HEK293 (cell line): ENCODE results near the gene CNIH3.
A peak's percentile ranks its signal among the peaks of the same experiment; 100 is the strongest.

Experiments used
- HOXA7 ChIP-seq: sonication (generic); formaldehyde crosslinking; IDR thresholded peaks from 2 replicates; pipeline ENCODE4 v1.8.1; 2022; ENCODE audit warnings: missing genetic modification reagents, borderline replicate concordance
- KLF1 ChIP-seq: fragments of 450-650 bp; formaldehyde crosslinking; IDR thresholded peaks from 2 replicates; pipeline ENCODE4 v1.5.1; 2016; ENCODE audit warnings: missing biosample characterization, missing genetic modification characterization
- KLF16 ChIP-seq: fragments of 450-650 bp; formaldehyde crosslinking; IDR thresholded peaks from 2 replicates; pipeline ENCODE4 v1.5.1; 2017; ENCODE audit warnings: missing biosample characterization, missing genetic modification characterization
- ZFHX2 ChIP-seq: fragments of 450-650 bp; formaldehyde crosslinking; conservative IDR thresholded peaks from 2 replicates; pipeline ENCODE4 v1.5.1; 2016; ENCODE audit warnings: missing biosample characterization, missing genetic modification characterization
- ZNF121 ChIP-seq: fragments of 450-650 bp; formaldehyde crosslinking; IDR thresholded peaks from 2 replicates; pipeline ENCODE4 v1.5.1; 2016; ENCODE audit warnings: missing biosample characterization, missing genetic modification characterization
- ZNF132 ChIP-seq: fragments of 450-650 bp; formaldehyde crosslinking; IDR thresholded peaks from 2 replicates; pipeline ENCODE4 v1.5.1; 2017; ENCODE audit warnings: missing biosample characterization, missing genetic modification characterization, borderline replicate concordance
- ZNF133 ChIP-seq: fragments of 450-650 bp; formaldehyde crosslinking; IDR thresholded peaks from 2 replicates; pipeline ENCODE4 v1.5.1; 2016; ENCODE audit warnings: missing biosample characterization, missing genetic modification characterization
- ZNF223 ChIP-seq: fragments of 450-650 bp; formaldehyde crosslinking; IDR thresholded peaks from 2 replicates; pipeline ENCODE4 v1.5.1; 2016; ENCODE audit warnings: missing biosample characterization, missing genetic modification characterization
- ZNF311 ChIP-seq: fragments of 450-650 bp; formaldehyde crosslinking; IDR thresholded peaks from 2 replicates; pipeline ENCODE4 v1.5.1; 2017; ENCODE audit warnings: missing biosample characterization, missing genetic modification characterization, borderline replicate concordance
- ZNF510 ChIP-seq: fragments of 450-650 bp; formaldehyde crosslinking; IDR thresholded peaks from 2 replicates; pipeline ENCODE4 v1.5.1; 2018; ENCODE audit warnings: mild to moderate bottlenecking, missing genetic modification characterization, missing biosample characterization; ENCODE audit not compliant: insufficient replicate concordance
- ZNF529 ChIP-seq: fragments of 450-650 bp; formaldehyde crosslinking; IDR thresholded peaks from 2 replicates; pipeline ENCODE4 v1.5.1; 2017; ENCODE audit warnings: missing genetic modification characterization, missing biosample characterization; ENCODE audit not compliant: insufficient replicate concordance
- ZNF555 ChIP-seq: fragments of 450-650 bp; formaldehyde crosslinking; conservative IDR thresholded peaks from 2 replicates; pipeline ENCODE4 v1.5.1; 2017; ENCODE audit warnings: missing biosample characterization, mild to moderate bottlenecking, missing genetic modification characterization, inconsistent platforms
- ZNF626 ChIP-seq: fragments of 450-650 bp; sonication (Bioruptor Pico); formaldehyde crosslinking; IDR thresholded peaks from 2 replicates; pipeline ENCODE4 v1.5.1; 2018; ENCODE audit warnings: missing biosample characterization, missing genetic modification characterization, inconsistent platforms
- ZNF701 ChIP-seq: fragments of 450-650 bp; formaldehyde crosslinking; IDR thresholded peaks from 2 replicates; pipeline ENCODE4 v1.5.1; 2016; ENCODE audit warnings: missing biosample characterization, missing genetic modification characterization
- ZNF792 ChIP-seq: fragments of 450-650 bp; formaldehyde crosslinking; IDR thresholded peaks from 2 replicates; pipeline ENCODE4 v1.5.1; 2016; ENCODE audit warnings: missing biosample characterization, missing genetic modification characterization
- TF ChIP-seq, protein P1 (sequence below): fragments of 450-650 bp; formaldehyde crosslinking; IDR thresholded peaks from 2 replicates; pipeline ENCODE4 v1.5.1; 2016; ENCODE audit warnings: missing biosample characterization, missing genetic modification characterization
- TF ChIP-seq, protein P2 (sequence below): fragments of 450-650 bp; formaldehyde crosslinking; IDR thresholded peaks from 2 replicates; pipeline ENCODE4 v1.5.1; 2016; ENCODE audit warnings: missing biosample characterization, missing genetic modification characterization
- TF ChIP-seq, protein P3 (sequence below): fragments of 450-650 bp; formaldehyde crosslinking; IDR thresholded peaks from 2 replicates; pipeline ENCODE4 v1.5.1; 2017; ENCODE audit warnings: missing biosample characterization, mild to moderate bottlenecking, missing genetic modification characterization, moderate library complexity
- TF ChIP-seq, protein P4 (sequence below): fragments of 450-650 bp; formaldehyde crosslinking; IDR thresholded peaks from 2 replicates; pipeline ENCODE4 v1.5.1; 2016; ENCODE audit warnings: missing biosample characterization, missing genetic modification characterization, low read depth
- TF ChIP-seq, protein P5 (sequence below): fragments of 450-650 bp; formaldehyde crosslinking; IDR thresholded peaks from 2 replicates; pipeline ENCODE4 v1.5.1; 2017; ENCODE audit warnings: missing biosample characterization, missing genetic modification characterization
- TF ChIP-seq, protein P6 (sequence below): fragments of 450-650 bp; formaldehyde crosslinking; IDR thresholded peaks from 2 replicates; pipeline ENCODE4 v1.5.1; 2016; ENCODE audit warnings: missing biosample characterization, missing genetic modification characterization
- TF ChIP-seq, protein P7 (sequence below): fragments of 450-650 bp; formaldehyde crosslinking; IDR thresholded peaks from 2 replicates; pipeline ENCODE4 v1.5.1; 2017; ENCODE audit warnings: missing biosample characterization, missing genetic modification characterization
- TF ChIP-seq, protein P8 (sequence below): fragments of 450-650 bp; formaldehyde crosslinking; IDR thresholded peaks from 2 replicates; pipeline ENCODE4 v1.5.1; 2017; ENCODE audit warnings: missing biosample characterization, missing genetic modification characterization

The CNIH3 gene

DNA sequence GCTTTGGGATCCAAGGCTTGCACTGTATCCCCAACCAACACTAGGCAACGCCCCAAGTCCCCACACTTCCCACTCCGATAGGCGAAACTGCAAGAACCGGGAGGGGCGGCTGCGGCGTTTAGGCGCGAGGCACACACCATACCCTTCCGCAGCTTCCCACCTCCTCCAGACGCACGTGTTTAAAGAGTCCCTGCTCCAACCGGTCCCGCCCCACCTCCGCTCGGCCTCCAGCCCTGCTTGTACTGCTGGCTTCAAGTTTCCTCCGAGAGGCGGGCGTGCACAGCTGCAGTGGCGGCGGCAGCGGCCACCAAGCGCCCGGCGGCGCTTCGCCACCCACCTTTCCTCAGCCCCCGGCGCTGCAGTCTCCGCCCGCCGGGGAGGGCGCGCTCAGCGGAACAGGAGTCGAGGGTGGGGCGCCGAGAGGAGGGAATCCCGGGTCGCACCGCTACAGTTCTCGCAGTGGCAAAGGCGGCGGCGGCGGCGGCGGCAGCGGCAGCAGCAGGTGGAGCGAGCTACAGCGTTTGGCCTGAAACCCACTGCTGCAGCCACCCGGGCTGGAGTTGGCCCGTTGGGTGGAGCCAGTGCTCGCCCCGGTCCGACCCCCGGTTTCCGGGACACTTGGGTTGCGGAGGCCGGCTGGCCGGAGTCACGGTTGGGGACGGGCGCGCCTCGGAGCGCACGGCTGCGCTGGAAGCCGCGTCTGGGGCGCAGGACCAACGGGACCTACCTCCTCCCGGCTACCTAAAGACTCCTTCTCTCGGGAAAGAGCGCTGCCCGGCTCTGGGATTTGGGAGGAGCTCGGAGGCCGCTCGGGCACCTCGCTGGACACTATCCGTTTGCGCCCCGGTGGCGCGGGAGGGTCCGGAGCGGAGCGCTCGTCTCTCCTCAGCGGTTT is at the start of gene CNIH3 (continued):
- TF ChIP-seq, protein P1, sequence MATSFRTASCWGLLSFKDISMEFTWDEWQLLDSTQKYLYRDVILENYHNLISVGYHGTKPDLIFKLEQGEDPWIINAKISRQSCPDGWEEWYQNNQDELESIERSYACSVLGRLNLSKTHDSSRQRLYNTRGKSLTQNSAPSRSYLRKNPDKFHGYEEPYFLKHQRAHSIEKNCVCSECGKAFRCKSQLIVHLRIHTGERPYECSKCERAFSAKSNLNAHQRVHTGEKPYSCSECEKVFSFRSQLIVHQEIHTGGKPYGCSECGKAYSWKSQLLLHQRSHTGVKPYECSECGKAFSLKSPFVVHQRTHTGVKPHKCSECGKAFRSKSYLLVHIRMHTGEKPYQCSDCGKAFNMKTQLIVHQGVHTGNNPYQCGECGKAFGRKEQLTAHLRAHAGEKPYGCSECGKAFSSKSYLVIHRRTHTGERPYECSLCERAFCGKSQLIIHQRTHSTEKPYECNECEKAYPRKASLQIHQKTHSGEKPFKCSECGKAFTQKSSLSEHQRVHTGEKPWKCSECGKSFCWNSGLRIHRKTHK = no peak
- TF ChIP-seq KLF16 (tag by site-specific recombination) (peak; percentile 99), ZNF132 (tag by site-specific recombination) (no peak), ZNF701 (no peak), KLF1 (tag by site-specific recombination) (peak; percentile 98), ZNF121 (peak; percentile 53), ZNF510 (no peak), ZNF133 (tag by site-specific recombination) (peak; percentile 42; the same call in 1 of the 2 replicates), HOXA7 (no peak), ZNF792 (tag by site-specific recombination) (0 out of 2 replicates have a peak, but pooled peaks have one; percentile 44), ZNF311 (tag by site-specific recombination) (no peak), ZFHX2 (tag by site-specific recombination) (peak; percentile 98), ZNF626 (tag by site-specific recombination) (no peak; the same call in 1 of the 2 replicates), ZNF223 (tag by site-specific recombination) (no peak; the same call in 1 of the 2 replicates), ZNF555 (no peak), ZNF529 (tag by site-specific recombination) (no peak)
- TF ChIP-seq, protein P2, sequence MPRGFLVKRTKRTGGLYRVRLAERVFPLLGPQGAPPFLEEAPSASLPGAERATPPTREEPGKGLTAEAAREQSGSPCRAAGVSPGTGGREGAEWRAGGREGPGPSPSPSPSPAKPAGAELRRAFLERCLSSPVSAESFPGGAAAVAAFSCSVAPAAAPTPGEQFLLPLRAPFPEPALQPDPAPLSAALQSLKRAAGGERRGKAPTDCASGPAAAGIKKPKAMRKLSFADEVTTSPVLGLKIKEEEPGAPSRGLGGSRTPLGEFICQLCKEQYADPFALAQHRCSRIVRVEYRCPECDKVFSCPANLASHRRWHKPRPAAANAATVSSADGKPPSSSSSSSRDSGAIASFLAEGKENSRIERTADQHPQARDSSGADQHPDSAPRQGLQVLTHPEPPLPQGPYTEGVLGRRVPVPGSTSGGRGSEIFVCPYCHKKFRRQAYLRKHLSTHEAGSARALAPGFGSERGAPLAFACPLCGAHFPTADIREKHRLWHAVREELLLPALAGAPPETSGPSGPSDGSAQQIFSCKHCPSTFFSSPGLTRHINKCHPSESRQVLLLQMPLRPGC (tag by site-specific recombination) = peak; percentile 15; the same call in 1 of the 2 replicates
- TF ChIP-seq, protein P3, sequence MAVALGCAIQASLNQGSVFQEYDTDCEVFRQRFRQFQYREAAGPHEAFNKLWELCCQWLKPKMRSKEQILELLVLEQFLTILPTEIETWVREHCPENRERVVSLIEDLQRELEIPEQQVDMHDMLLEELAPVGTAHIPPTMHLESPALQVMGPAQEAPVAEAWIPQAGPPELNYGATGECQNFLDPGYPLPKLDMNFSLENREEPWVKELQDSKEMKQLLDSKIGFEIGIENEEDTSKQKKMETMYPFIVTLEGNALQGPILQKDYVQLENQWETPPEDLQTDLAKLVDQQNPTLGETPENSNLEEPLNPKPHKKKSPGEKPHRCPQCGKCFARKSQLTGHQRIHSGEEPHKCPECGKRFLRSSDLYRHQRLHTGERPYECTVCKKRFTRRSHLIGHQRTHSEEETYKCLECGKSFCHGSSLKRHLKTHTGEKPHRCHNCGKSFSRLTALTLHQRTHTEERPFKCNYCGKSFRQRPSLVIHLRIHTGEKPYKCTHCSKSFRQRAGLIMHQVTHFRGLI (tag by site-specific recombination) = peak; percentile 89
- TF ChIP-seq, protein P4, sequence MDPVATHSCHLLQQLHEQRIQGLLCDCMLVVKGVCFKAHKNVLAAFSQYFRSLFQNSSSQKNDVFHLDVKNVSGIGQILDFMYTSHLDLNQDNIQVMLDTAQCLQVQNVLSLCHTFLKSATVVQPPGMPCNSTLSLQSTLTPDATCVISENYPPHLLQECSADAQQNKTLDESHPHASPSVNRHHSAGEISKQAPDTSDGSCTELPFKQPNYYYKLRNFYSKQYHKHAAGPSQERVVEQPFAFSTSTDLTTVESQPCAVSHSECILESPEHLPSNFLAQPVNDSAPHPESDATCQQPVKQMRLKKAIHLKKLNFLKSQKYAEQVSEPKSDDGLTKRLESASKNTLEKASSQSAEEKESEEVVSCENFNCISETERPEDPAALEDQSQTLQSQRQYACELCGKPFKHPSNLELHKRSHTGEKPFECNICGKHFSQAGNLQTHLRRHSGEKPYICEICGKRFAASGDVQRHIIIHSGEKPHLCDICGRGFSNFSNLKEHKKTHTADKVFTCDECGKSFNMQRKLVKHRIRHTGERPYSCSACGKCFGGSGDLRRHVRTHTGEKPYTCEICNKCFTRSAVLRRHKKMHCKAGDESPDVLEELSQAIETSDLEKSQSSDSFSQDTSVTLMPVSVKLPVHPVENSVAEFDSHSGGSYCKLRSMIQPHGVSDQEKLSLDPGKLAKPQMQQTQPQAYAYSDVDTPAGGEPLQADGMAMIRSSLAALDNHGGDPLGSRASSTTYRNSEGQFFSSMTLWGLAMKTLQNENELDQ (tag by site-specific recombination) = no peak
- TF ChIP-seq, protein P5, sequence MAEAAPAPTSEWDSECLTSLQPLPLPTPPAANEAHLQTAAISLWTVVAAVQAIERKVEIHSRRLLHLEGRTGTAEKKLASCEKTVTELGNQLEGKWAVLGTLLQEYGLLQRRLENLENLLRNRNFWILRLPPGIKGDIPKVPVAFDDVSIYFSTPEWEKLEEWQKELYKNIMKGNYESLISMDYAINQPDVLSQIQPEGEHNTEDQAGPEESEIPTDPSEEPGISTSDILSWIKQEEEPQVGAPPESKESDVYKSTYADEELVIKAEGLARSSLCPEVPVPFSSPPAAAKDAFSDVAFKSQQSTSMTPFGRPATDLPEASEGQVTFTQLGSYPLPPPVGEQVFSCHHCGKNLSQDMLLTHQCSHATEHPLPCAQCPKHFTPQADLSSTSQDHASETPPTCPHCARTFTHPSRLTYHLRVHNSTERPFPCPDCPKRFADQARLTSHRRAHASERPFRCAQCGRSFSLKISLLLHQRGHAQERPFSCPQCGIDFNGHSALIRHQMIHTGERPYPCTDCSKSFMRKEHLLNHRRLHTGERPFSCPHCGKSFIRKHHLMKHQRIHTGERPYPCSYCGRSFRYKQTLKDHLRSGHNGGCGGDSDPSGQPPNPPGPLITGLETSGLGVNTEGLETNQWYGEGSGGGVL (tag by site-specific recombination) = peak; percentile 94
- TF ChIP-seq, protein P6, sequence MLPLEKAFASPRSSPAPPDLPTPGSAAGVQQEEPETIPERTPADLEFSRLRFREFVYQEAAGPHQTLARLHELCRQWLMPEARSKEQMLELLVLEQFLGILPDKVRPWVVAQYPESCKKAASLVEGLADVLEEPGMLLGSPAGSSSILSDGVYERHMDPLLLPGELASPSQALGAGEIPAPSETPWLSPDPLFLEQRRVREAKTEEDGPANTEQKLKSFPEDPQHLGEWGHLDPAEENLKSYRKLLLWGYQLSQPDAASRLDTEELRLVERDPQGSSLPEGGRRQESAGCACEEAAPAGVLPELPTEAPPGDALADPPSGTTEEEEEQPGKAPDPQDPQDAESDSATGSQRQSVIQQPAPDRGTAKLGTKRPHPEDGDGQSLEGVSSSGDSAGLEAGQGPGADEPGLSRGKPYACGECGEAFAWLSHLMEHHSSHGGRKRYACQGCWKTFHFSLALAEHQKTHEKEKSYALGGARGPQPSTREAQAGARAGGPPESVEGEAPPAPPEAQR (tag by site-specific recombination) = peak; percentile 89
- TF ChIP-seq, protein P7, sequence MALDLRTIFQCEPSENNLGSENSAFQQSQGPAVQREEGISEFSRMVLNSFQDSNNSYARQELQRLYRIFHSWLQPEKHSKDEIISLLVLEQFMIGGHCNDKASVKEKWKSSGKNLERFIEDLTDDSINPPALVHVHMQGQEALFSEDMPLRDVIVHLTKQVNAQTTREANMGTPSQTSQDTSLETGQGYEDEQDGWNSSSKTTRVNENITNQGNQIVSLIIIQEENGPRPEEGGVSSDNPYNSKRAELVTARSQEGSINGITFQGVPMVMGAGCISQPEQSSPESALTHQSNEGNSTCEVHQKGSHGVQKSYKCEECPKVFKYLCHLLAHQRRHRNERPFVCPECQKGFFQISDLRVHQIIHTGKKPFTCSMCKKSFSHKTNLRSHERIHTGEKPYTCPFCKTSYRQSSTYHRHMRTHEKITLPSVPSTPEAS (tag by site-specific recombination) = peak; percentile 66
- TF ChIP-seq, protein P8, sequence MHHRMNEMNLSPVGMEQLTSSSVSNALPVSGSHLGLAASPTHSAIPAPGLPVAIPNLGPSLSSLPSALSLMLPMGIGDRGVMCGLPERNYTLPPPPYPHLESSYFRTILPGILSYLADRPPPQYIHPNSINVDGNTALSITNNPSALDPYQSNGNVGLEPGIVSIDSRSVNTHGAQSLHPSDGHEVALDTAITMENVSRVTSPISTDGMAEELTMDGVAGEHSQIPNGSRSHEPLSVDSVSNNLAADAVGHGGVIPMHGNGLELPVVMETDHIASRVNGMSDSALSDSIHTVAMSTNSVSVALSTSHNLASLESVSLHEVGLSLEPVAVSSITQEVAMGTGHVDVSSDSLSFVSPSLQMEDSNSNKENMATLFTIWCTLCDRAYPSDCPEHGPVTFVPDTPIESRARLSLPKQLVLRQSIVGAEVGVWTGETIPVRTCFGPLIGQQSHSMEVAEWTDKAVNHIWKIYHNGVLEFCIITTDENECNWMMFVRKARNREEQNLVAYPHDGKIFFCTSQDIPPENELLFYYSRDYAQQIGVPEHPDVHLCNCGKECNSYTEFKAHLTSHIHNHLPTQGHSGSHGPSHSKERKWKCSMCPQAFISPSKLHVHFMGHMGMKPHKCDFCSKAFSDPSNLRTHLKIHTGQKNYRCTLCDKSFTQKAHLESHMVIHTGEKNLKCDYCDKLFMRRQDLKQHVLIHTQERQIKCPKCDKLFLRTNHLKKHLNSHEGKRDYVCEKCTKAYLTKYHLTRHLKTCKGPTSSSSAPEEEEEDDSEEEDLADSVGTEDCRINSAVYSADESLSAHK (tag by site-specific recombination) = no peak
